GM21576 (cell line): ENCODE results near the gene CDHR3.

Experiments
- ATAC-seq: cut with Tn5 transposase; IDR thresholded peaks from one replicate; pipeline ENCODE4 v1.9.1; 2021; ENCODE audit warnings: mild to moderate bottlenecking, moderate library complexity; ENCODE audit not compliant: unreplicated experiment

Gene CDHR3

DNA sequence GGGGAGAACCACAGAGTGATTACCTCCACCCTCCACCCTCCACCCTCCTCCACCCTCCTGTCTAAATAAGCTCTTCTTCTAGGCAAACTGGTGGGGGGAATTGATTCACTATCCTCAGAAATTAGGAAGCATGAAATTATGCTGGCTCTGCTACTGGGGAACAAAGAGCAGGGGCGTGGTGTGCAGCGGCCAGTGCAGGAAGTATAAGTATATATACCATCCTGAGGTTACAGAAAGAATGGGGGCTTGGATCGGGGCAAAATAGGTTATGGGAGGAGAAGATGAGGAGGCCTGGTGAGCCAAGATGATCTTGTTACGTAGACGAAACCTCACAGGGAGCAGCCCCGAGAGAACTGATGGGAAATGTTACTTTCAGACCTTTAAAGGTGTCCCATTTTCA lies 100.0 kb downstream of the CDHR3 start:
- no peak for ATAC-seq

GRCh38 chr7:106063692-106064091 lies 100.6 kb downstream of the CDHR3 start:
- ATAC-seq, result no peak

DNA sequence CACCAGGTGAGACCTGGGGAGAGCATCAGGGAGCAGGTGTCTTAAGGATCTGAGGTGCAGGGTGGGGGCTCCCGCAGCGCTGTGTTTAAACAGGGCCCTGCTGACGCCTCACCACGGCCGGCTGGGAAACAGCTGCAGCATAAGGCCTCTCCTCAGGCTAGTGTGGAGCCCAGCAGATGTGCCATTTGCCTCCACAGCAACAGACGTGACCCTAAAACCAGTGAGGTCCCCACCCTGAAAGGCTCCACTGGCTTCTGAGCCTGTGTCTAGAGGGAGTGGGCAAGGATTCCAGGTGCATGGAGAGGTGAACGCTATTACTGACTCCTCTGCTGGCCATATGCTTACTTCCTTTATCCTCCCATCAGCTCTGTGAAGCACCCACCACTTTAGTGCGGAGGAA lies 101.3 kb downstream of the CDHR3 start:
- no peak for ATAC-seq

- no peak for ATAC-seq
Measured at GRCh38 chr7:106064771-106065574, 101.9 kb downstream of the CDHR3 start.

DNA sequence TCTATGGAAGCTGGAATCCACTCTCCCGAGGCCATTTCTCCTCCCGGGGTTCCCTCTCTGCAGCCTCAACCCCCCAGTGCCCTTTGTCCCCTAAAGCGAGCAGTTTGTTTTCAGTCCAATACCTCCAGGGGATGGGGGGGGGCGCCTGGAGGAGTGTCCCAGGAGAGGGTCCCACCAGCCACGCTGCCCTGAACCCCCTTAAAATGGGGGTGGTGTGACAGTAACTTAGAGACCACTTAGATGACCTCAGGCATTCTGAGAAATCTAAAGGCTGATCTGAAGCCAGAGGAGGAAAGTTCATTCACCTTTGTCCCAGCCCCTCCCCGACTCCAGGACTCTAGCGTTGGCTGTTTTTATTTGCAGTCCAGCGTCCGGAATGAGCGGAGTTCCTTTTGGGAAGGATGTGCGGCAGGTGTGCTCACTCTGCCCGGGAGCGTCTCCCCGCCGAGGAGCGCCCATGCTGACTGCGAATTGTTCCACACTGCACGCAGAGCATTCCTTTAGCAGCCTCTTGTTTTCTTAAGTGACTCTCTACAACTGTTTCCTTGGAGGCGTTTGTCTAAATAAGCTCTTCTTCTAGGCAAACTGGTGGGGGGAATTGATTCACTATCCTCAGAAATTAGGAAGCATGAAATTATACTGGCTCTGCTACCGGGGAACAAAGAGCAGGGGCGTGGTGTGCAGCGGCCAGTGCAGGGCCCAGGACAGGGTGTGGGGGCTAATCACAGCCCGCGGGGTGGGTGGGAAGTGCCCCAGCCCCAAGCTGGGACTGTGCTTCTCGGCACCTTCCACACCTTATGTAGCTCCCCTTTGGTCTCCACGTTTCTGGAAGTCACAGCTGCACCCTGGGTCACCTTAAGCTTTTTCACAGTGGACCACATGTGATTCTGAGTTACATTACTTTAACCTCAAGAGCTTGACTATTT lies 102.8 kb downstream of the CDHR3 start:
- ATAC-seq, result no peak

GRCh38 chr7:106067678-106068077 lies 104.6 kb downstream of the CDHR3 start:
- ATAC-seq, result no peak

DNA sequence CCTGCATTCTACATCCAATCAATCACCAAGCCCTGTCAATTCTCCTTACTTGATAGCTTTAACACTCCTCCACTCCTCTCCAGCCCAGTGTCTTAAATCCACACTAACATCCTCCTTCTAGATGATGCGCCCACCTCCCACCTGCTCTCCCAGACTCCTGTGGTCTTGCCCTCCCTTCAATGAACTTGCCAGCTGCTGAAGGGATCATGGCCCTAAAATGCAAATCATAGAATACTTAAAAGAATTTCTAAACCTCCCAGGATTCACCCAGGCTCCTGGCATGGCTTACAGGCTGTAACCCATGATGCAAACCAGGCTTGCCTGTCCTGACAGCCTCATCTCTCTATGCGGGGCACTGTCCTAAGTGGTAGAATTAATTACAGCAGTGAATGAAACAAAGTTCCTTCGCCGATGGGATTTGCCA lies 105.5 kb downstream of the CDHR3 start:
- no peak for ATAC-seq

DNA sequence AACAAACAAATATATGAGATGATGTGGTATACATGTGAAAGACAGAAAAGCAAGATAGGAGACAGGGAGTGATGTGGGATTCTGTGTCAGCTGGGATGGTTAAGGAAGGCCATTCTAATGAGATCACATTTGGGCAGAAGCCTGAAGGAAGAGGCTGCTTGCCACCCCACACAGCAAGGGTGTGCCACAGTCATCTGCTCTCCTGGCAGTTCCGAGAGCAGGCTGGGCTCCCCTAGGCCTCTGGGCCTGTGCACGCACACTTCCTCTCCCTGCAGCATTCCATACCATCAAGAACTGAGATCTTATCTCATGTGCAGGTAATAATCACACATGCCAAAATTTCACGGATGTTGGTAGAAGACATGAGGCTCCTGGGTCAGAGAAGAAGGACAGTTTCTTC lies 105.9 kb downstream of the CDHR3 start:
- no peak for ATAC-seq

DNA sequence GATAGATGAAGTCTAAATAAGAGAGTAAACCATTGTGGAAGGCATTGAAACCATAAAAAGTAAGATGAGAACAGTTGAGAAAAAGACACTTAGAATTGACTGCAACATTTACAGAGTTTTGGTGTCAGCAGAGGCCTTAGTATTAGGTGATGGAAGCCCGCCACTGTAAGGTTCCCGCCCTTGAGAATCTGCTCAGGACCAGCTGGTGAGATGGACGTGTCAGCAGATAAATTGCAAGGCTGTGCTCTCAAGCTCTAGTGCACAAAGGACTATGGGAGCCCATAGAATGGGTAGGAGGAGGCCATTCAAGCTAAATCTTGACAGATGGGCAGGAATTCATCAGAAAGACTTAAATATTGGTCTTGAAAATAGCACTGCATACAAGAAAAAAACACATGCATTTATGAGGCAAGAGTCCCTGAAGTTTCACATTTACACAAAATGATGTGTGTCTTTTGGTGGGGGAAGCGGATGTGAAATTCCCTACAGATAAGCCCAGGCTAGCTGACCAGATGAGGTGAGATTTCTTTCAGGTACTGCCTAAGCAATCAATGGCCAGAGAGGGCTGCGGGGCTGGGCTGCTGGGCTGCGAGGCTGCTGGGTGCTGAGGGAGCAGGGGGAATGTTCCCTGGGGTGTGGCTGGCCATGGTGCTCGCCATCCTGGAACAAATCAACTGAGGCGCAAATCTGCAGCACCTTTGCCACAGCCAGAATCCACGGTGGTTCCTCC lies 106.6 kb downstream of the CDHR3 start:
- no peak for ATAC-seq

DNA sequence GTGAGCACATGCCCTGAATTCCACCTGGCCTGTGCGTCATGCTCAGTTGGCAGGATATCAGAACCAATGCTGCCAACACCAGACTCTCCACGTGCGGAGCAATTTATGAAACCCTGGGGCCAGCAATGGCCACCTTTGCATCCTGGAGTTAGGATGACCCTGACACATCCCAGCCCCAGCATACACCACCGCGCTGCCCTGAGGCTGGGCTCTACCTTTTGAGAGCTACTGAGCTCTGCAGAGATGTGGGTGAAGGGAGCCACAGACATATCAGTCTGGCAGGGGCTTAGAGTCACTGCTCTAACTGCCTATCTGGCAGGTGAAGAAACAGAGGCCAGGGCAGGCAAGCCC lies 107.1 kb downstream of the CDHR3 start:
- ATAC-seq, result no peak

DNA sequence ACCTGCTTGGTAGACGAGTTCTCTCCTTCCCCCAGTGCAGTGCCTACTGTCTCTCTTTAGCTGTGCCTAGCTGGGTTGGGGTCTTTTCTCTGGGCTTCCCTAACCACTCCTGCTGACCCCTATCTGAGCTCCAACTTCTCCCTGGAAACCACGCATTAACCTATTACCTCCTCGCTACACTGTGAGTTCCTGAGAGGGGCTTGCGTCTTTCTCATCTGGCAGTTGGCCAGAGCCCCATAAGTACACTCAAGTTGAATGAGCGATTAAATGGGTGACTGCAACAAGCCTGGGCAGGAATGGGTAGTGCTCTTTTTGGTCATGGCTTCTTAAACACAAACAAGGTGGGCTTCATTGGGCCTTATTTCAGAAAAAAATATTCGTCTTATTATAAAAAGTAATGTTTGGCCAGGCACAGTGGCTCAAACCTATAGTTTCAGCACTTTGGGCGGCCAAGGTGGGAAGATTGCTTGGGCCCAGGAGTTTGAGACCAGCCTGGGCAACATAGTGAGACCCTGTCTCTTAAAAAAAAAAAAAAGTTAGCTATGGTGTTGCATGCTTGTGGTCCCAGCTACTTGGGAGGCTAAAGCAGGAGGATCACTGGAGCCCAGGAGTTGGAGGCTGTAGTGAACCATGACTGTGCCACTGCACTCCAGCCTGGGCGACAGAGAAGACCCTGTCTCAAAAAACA lies 107.6 kb downstream of the CDHR3 start:
- no peak for ATAC-seq

- ATAC-seq, result peak; percentile 94
Measured at GRCh38 chr7:106071356-106071998, 108.4 kb downstream of the CDHR3 start.

- ATAC-seq, result no peak
Measured at GRCh38 chr7:106071999-106072714, 109.1 kb downstream of the CDHR3 start.

- no peak for ATAC-seq
Measured at GRCh38 chr7:106072715-106073091, 109.6 kb downstream of the CDHR3 start.

GRCh38 chr7:106073701-106074100 lies 110.6 kb downstream of the CDHR3 start:
- ATAC-seq, result no peak

- ATAC-seq, result no peak
Measured at GRCh38 chr7:106074257-106074656, 111.2 kb downstream of the CDHR3 start.

- ATAC-seq, result no peak
Measured at GRCh38 chr7:106075937-106076336, 112.9 kb downstream of the CDHR3 start.

DNA sequence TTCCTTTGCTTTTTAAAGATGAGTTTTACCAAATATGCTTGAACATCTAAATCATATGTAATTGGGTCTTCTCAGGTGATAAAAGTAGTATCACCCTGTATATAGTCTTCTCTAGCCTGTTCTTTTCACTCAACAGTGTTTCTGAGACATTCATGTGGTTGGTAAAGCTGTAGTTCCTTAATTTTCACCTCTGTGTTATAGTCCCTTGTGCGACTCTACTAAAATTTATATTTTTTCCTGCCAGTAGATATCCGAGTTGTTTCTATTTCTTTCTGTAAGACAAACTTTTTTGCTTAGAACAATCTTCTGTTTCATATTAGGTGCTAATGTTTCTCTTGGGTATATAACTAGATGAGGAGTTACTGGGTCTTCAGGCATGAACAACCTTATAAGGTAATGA lies 113.5 kb downstream of the CDHR3 start:
- no peak for ATAC-seq

- ATAC-seq, result no peak
Measured at GRCh38 chr7:106080300-106080987, 117.4 kb downstream of the CDHR3 start.
